ENCODE data around the gene ZNF57.
A peak's percentile ranks its signal among the peaks of the same experiment; 100 is the strongest.
"Not testable (repeated sequence)": the region's sequence is repeated elsewhere in the genome, so short reads cannot be mapped to it uniquely, and the experiment has no call there.

ZNF57 gene

DNA sequence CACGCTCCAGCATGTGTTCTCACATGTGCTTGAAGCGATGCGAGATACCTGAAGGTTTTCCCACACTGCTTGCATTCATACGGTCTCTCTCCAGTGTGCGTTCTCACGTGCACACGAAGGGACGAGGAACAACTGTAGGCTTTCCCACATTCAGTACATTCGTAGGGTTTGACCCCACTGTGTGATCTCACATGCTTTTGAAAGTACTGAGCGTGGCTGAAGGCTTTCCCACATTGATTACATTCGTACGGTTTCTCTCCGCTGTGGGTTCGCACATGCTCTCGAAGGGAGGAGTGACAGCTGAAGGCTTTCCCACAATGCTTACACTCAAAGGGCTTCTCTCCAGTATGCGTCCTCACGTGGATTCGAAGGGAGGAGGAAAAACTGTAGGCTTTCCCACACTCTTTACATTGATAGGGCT, 32.8 kb downstream of the ZNF57 start:
- Histone ChIP-seq H4K20me1 (ENCODE audit: control insufficient read depth, insufficient read depth, low read depth, low read length) (no peaks in the 10 kb centered on the region), H3K9me2 (replicated peaks; ENCODE audit: control insufficient read depth, low read length) (no peaks in the 10 kb centered on the region), H3K4me1 (ENCODE audit: control insufficient read depth, low read length) (no peaks in the 10 kb centered on the region), H3K4me3 (ENCODE audit: low read length) (no peak overlapping the region), H3K4me2 (ENCODE audit: low read length) (no peak overlapping the region), H3K79me2 (ENCODE audit: control insufficient read depth, low read length) (no peaks in the 10 kb centered on the region), H3K27ac (ENCODE audit: low read depth, low read length) (no peak overlapping the region), H3K27me3 (ENCODE audit: control insufficient read depth, low read length) (no peaks in the 10 kb centered on the region), H3F3A (ENCODE audit: control insufficient read depth, insufficient read depth) (no peaks in the 10 kb centered on the region), H3K9me3 (ENCODE audit: control insufficient read depth, insufficient read depth, low read length) (peaks cover 16% of the 10 kb centered on the region), H3K36me3 (ENCODE audit: control insufficient read depth, low read length) (peaks cover 24% of the 10 kb centered on the region)
- TF ChIP-seq, protein P1, sequence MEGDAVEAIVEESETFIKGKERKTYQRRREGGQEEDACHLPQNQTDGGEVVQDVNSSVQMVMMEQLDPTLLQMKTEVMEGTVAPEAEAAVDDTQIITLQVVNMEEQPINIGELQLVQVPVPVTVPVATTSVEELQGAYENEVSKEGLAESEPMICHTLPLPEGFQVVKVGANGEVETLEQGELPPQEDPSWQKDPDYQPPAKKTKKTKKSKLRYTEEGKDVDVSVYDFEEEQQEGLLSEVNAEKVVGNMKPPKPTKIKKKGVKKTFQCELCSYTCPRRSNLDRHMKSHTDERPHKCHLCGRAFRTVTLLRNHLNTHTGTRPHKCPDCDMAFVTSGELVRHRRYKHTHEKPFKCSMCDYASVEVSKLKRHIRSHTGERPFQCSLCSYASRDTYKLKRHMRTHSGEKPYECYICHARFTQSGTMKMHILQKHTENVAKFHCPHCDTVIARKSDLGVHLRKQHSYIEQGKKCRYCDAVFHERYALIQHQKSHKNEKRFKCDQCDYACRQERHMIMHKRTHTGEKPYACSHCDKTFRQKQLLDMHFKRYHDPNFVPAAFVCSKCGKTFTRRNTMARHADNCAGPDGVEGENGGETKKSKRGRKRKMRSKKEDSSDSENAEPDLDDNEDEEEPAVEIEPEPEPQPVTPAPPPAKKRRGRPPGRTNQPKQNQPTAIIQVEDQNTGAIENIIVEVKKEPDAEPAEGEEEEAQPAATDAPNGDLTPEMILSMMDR (IDR thresholded peaks at IDR 0.05; ENCODE audit: low read depth, low read length, poor library complexity, severe bottlenecking), result no peak
- no peak for TF ChIP-seq EZH2phosphoT487 (IDR thresholded peaks at IDR 0.05; ENCODE audit: borderline replicate concordance, low read length)

DNA sequence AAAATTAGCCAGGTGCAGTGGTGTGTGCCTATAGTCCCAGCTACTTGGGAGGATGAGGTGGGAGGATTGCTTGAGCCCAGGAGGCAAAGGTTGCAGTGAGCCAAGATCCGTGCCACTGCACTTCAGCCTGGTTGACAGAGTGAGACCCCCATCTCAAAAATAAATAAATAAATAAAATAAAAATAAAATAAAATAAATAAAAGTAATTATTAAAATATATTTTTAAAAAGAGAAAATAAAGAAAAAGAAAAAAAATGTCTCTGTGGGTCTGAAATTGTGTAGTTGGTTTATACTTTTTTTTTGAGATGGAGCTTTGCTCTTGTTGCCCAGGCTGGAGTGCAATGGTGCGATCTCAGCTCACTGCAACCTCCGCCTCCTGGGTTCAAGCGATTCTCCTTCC, 35.1 kb downstream of the ZNF57 start:
- H3K36me3 ChIP-seq (ENCODE audit: control insufficient read depth, low read length), result peaks cover 24% of the 10 kb centered on the region
- H4K20me1 ChIP-seq (ENCODE audit: control insufficient read depth, insufficient read depth, low read depth, low read length); H3K4me3 ChIP-seq (ENCODE audit: low read length); H3K4me2 ChIP-seq (ENCODE audit: low read length); H3K27me3 ChIP-seq (ENCODE audit: control insufficient read depth, low read length); H3K27ac ChIP-seq (ENCODE audit: low read depth, low read length); H3K79me2 ChIP-seq (ENCODE audit: control insufficient read depth, low read length); H3K9me2 ChIP-seq (replicated peaks; ENCODE audit: control insufficient read depth, low read length); H3K4me1 ChIP-seq (ENCODE audit: control insufficient read depth, low read length); H3F3A ChIP-seq (ENCODE audit: control insufficient read depth, insufficient read depth): not testable (repeated sequence)
- H3K9me3 ChIP-seq (ENCODE audit: control insufficient read depth, insufficient read depth, low read length), result peaks cover 16% of the 10 kb centered on the region

DNA sequence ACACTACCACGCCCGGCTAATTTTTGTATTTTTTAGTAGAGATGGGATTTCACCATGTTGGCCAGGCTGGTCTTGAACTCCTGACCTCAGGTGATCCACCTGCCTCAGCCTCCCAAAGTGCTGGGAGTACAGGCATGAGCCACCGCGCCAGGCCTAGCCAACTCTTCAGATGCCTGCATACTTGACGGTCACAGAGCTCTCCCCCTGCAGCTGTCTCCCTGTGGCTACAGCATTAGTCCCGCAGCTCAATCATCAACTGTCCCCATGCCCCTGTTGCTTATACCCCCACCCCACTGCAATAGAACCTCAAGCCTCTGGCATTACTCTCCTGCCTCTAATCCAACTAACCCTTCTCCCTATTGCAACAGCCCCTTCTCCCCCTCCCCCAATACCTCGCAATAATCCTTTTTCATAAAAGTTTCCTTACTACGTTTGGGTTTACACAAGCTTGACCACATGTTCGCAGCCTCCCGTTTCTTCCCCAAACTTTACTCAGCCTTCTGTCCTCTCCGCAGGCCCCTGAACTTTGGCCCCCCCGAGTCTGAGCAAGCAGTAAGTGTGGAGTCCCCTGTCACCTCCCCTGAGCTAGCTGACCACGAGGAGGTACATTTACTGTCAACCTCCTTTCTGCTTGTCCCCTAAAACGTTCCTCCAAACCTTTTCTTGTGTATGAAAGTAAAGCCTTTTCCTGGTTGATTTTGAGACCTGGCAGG, 42.4 kb downstream of the ZNF57 start:
- Histone ChIP-seq H3F3A (ENCODE audit: control insufficient read depth, insufficient read depth) (0 out of 2 replicates have a peak, but pooled peaks cover 3% of the 10 kb centered on the region), H3K27ac (ENCODE audit: low read depth, low read length) (no peak overlapping the region), H3K4me2 (ENCODE audit: low read length) (no peak overlapping the region)

DNA sequence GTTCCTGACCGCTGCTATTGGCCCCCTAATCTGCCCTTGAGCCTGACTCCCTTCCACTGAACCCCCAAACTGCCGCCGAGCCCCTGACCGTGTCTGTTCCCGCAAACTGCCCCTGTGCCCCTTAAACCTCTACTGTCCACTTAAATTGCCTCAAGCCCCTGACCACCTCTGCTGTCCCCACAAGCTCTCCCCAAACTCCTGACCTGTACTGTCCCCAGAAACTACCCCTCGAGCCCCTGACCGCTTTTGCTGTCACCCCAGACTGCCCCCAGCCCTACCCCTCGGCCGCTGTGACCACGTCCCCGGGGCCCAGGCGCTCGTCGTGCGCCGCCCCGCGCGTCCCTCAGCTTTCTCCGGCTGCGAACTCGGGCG, 43.7 kb downstream of the ZNF57 start:
- Histone ChIP-seq H3K9me3 (ENCODE audit: control insufficient read depth, insufficient read depth, low read length) (no peaks in the 10 kb centered on the region), H3K27ac (ENCODE audit: low read depth, low read length) (no peak overlapping the region), H3K27me3 (ENCODE audit: control insufficient read depth, low read length) (no peaks in the 10 kb centered on the region), H3K4me3 (ENCODE audit: low read length) (peak overlapping the region; percentile 78), H3K4me2 (ENCODE audit: low read length) (peak overlapping the region; percentile 72), H3K4me1 (ENCODE audit: control insufficient read depth, low read length) (peaks cover 9% of the 10 kb centered on the region), H3K9me2 (replicated peaks; ENCODE audit: control insufficient read depth, low read length) (no peaks in the 10 kb centered on the region), H3K79me2 (ENCODE audit: control insufficient read depth, low read length) (peaks cover 12% of the 10 kb centered on the region), H3K36me3 (ENCODE audit: control insufficient read depth, low read length) (peaks cover 4% of the 10 kb centered on the region; the same call in 1 of the 2 replicates), H4K20me1 (ENCODE audit: control insufficient read depth, insufficient read depth, low read depth, low read length) (peaks cover 3% of the 10 kb centered on the region; the same call in 1 of the 2 replicates), H3F3A (ENCODE audit: control insufficient read depth, insufficient read depth) (0 out of 2 replicates have a peak, but pooled peaks cover 4% of the 10 kb centered on the region)
- no peak for TF ChIP-seq EZH2phosphoT487 (IDR thresholded peaks at IDR 0.05; ENCODE audit: borderline replicate concordance, low read length)
- TF ChIP-seq, protein P1 (IDR thresholded peaks at IDR 0.05; ENCODE audit: low read depth, low read length, poor library complexity, severe bottlenecking), result no peak

More for the DNA sequence above, 42.4 kb downstream of the ZNF57 start:
- H3K4me3 ChIP-seq (ENCODE audit: low read length), result no peak overlapping the region
- no peaks in the 10 kb centered on the region for H3K9me3 ChIP-seq (ENCODE audit: control insufficient read depth, insufficient read depth, low read length)
- no peaks in the 10 kb centered on the region; the same call in 1 of the 2 replicates for H3K36me3 ChIP-seq (ENCODE audit: control insufficient read depth, low read length)
- no peaks in the 10 kb centered on the region for H3K27me3 ChIP-seq (ENCODE audit: control insufficient read depth, low read length)
- TF ChIP-seq EZH2phosphoT487 (IDR thresholded peaks at IDR 0.05; ENCODE audit: borderline replicate concordance, low read length), result no peak
- TF ChIP-seq, protein P1 (IDR thresholded peaks at IDR 0.05; ENCODE audit: low read depth, low read length, poor library complexity, severe bottlenecking), result no peak
- peaks cover 6% of the 10 kb centered on the region; the same call in 1 of the 2 replicates for H3K79me2 ChIP-seq (ENCODE audit: control insufficient read depth, low read length)
- no peaks in the 10 kb centered on the region for H3K9me2 ChIP-seq (replicated peaks; ENCODE audit: control insufficient read depth, low read length)
- H3K4me1 ChIP-seq (ENCODE audit: control insufficient read depth, low read length), result peaks cover 6% of the 10 kb centered on the region; the same call in 1 of the 2 replicates
- H4K20me1 ChIP-seq (ENCODE audit: control insufficient read depth, insufficient read depth, low read depth, low read length), result no peaks in the 10 kb centered on the region
